ENCODE measurements around the gene PAF1.

Gene PAF1

GRCh38 chr19:39416152-39417120, 25.5 kb upstream of the PAF1 start:
- no peak for DNase-seq

- DNase-seq = no peak
Measured at GRCh38 chr19:39415111-39416046, 24.5 kb upstream of the PAF1 start.

- DNase-seq = peak; percentile 35
Measured at GRCh38 chr19:39413911-39414608, 23.2 kb upstream of the PAF1 start.

GRCh38 chr19:39413272-39413910, 22.5 kb upstream of the PAF1 start:
- peak; percentile 75 for DNase-seq

- peak; percentile 60 for DNase-seq
Measured at GRCh38 chr19:39412867-39413271, 22.0 kb upstream of the PAF1 start.

GRCh38 chr19:39412100-39412866, 21.4 kb upstream of the PAF1 start, which contains the start of gene PLEKHG2:
Gene PLEKHG2 (plus strand): TSS chr19:39412669. CDS start chr19:39414087, 1,418 bp downstream.
- peak; percentile 100 for DNase-seq

GRCh38 chr19:39411832-39412099, 20.9 kb upstream of the PAF1 start:
- DNase-seq = peak; percentile 94

- no peak for DNase-seq
Measured at GRCh38 chr19:39411081-39411831, 20.4 kb upstream of the PAF1 start.

- DNase-seq = no peak
Measured at GRCh38 chr19:39410831-39411080, 19.9 kb upstream of the PAF1 start.

GRCh38 chr19:39410017-39410830, 19.3 kb upstream of the PAF1 start:
- DNase-seq = peak; percentile 53

- DNase-seq = peak; percentile 99
Measured at GRCh38 chr19:39409208-39410016, 18.5 kb upstream of the PAF1 start.

GRCh38 chr19:39408392-39409207, 17.7 kb upstream of the PAF1 start:
- DNase-seq = peak; percentile 41

GRCh38 chr19:39407660-39408391, 16.9 kb upstream of the PAF1 start:
- no peak for DNase-seq

GRCh38 chr19:39407410-39407659, 16.4 kb upstream of the PAF1 start:
- no peak for DNase-seq

- peak; percentile 78 for DNase-seq
Measured at GRCh38 chr19:39406656-39407409, 15.9 kb upstream of the PAF1 start, which contains the start of gene ZFP36. Gene ZFP36 (plus strand): TSS chr19:39406847. CDS start chr19:39406905, 58 bp downstream.

- DNase-seq = no peak
Measured at GRCh38 chr19:39405958-39406655, 15.2 kb upstream of the PAF1 start.
